ENCODE measurements around the gene AP3B1.

DNA sequence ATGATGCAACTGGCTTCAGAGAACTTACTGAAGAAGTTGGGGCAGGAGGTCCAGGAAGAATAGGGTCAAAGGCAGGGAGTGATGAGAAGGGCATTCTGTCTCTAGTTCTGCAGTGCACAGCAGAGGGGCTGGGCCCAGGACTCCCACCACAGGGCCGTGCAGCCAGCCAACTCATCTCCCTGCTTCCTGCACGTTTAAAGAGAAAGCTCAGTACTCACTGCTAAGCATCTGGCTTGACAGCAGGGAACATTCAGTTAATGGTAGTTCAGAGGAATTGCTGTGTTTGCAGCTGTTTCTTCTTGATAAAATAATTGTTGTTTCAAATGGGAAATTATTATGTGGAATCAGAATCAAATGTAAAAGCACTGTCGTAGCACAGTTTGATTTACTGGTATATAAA is 40.3 kb upstream of the AP3B1 start:
- TF ChIP-seq STAT6 (CRISPR knock-in tag; conservative IDR thresholded peaks at IDR 0.05; ENCODE audit: low read depth) (no peak), OVOL2 (CRISPR knock-in tag; IDR thresholded peaks at IDR 0.05; ENCODE audit: borderline replicate concordance) (no peak), NR1H2 (CRISPR knock-in tag; IDR thresholded peaks at IDR 0.05) (no peak), SP1 (CRISPR knock-in tag; conservative IDR thresholded peaks at IDR 0.05) (no peak)
- TF ChIP-seq, protein P1, sequence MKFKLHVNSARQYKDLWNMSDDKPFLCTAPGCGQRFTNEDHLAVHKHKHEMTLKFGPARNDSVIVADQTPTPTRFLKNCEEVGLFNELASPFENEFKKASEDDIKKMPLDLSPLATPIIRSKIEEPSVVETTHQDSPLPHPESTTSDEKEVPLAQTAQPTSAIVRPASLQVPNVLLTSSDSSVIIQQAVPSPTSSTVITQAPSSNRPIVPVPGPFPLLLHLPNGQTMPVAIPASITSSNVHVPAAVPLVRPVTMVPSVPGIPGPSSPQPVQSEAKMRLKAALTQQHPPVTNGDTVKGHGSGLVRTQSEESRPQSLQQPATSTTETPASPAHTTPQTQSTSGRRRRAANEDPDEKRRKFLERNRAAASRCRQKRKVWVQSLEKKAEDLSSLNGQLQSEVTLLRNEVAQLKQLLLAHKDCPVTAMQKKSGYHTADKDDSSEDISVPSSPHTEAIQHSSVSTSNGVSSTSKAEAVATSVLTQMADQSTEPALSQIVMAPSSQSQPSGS (CRISPR knock-in tag; IDR thresholded peaks at IDR 0.05; ENCODE audit: borderline replicate concordance, low read depth) = no peak
- TF ChIP-seq, protein P2, sequence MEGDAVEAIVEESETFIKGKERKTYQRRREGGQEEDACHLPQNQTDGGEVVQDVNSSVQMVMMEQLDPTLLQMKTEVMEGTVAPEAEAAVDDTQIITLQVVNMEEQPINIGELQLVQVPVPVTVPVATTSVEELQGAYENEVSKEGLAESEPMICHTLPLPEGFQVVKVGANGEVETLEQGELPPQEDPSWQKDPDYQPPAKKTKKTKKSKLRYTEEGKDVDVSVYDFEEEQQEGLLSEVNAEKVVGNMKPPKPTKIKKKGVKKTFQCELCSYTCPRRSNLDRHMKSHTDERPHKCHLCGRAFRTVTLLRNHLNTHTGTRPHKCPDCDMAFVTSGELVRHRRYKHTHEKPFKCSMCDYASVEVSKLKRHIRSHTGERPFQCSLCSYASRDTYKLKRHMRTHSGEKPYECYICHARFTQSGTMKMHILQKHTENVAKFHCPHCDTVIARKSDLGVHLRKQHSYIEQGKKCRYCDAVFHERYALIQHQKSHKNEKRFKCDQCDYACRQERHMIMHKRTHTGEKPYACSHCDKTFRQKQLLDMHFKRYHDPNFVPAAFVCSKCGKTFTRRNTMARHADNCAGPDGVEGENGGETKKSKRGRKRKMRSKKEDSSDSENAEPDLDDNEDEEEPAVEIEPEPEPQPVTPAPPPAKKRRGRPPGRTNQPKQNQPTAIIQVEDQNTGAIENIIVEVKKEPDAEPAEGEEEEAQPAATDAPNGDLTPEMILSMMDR (IDR thresholded peaks at IDR 0.05) = no peak
